ENCODE data around the gene PANK2. TPM values are rescaled to one million over a fixed set of nuclear protein-coding genes. Genes with fewer than 3 reads are reported as not detected.
A peak's percentile ranks its signal among the peaks of the same experiment; 100 is the strongest.
"Not testable (repeated sequence)": the region's sequence is repeated elsewhere in the genome, so short reads cannot be mapped to it uniquely, and the experiment has no call there.

The PANK2 gene
- total RNA-seq, 5 donors from 2014 or later (not counting 1 experiment from before 2014, with no cell fraction given), result 45.0 to 67.0 (median 63.6) TPM

DNA sequence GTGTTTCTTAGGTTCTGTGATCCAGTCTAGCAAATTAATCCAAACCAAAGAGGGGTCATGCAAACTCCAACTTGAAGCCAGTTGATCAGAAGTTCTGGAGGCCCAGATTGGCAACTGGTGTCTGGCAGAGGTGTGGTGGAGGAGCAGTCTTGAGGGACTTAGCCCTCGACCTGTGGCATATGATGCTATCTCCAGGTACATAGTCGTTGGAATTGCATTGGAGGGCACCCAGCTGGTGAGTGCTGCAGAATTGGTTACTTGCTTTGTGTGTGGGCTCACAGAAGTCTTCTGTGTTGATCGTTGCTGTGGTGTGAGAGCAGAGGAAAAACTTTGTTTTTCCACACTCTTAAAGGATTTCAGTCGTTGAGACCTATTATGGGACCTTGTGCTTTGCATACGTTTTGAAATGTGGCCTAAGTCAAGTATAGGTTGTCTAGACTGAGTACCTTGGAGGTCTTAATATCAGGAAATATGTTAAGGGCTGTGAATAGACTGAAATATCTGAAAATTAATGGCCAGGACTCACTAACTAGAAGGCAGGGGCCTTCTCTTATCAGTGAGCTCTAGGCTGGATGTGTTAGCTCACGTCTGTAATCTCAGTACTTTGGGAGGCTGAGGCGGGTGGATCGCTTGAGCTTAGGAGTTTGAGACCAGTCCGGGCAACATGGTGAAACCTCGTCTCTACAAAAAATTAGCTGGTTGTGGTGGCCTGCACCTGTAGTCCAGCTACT lies 7.8 kb downstream of the PANK2 start:
- Mint-ChIP-seq H3K4me1 (peaks cover 82 to 90% (median 84%) of the 10 kb centered on the region in 3 donors), H3K27ac (peak overlapping the region; percentile 73 to 83), H3K9me3 (no peaks in the 10 kb centered on the region), H3K27me3 (no peaks in the 10 kb centered on the region), H3K36me3 (peaks cover 14% of the 10 kb centered on the region), H3K4me3 (peak overlapping the region; percentile 45 to 49 (median 47))
- ATAC-seq (replicated peaks in 1 of 4) (no peak), DNase-seq (no peak)
- Histone ChIP-seq H3K4me1 (ENCODE audit: control insufficient read depth in 1 of 2, extremely low read depth in 1 of 2, insufficient read depth in 2 of 2, low read length in 2 of 2) (peaks cover 7 to 74% of the 10 kb centered on the region in 2 experiments), H3K4me3 (ENCODE audit: control insufficient read depth in 1 of 2, extremely low read depth in 1 of 2, low read length in 1 of 2) (no peak overlapping the region), H3K9me3 (no peaks in the 10 kb centered on the region), H3K27ac (ENCODE audit: low read length) (peak overlapping the region; percentile 31), H3K27me3 (replicated peaks in 1 of 2; ENCODE audit: control insufficient read depth in 2 of 2, extremely low read depth in 1 of 2, insufficient read depth in 2 of 2, low read length in 1 of 2) (no peaks in the 10 kb centered on the region), H3K36me3 (ENCODE audit: control insufficient read depth in 2 of 2, extremely low read depth in 1 of 2, insufficient read depth in 1 of 2, low read length in 1 of 2) (peaks cover 0 to 3% of the 10 kb centered on the region in 2 donors)
- ChIA-PET POLR2A (interaction anchor here in 1 of 2 donors (0.6 kb wide), 1 partner anchor 17 kb away, joined by 4 read pairs; no protein-coding TSS in a partner anchor), CTCF (no interaction called here)
- WGBS (ENCODE audit: insufficient coverage), result 71% methylated on average over 5 of the region's 10 CpGs

DNA sequence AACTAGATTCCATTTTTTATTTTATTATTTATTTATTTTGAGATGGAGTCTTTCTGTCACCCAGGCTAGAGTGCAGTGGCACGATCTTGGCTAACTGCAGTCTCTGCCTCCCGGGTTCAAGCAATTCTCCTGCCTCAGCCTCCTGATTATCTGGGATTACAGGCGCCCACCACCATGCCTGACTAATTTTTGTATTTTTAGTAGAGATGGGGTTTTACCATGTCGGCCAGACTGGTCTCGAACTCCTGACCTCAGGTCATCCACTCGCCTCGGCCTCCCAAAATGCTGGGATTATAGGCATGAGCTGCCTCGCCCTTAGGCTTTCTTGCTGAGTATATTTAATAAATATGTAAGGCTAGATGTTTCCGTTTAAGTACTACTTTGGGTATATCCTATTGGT lies 9.0 kb downstream of the PANK2 start:
- WGBS (ENCODE audit: insufficient coverage), result no CpG with 5 or more reads among the region's 9 CpGs
- H3K36me3 Mint-ChIP-seq; H3K36me3 ChIP-seq (ENCODE audit: control insufficient read depth in 2 of 2, extremely low read depth in 1 of 2, insufficient read depth in 1 of 2, low read length in 1 of 2); H3K9me3 ChIP-seq; H3K27me3 ChIP-seq (replicated peaks in 1 of 2; ENCODE audit: control insufficient read depth in 2 of 2, extremely low read depth in 1 of 2, insufficient read depth in 2 of 2, low read length in 1 of 2); H3K4me3 Mint-ChIP-seq; H3K27me3 Mint-ChIP-seq; POLR2A ChIA-PET; H3K4me3 ChIP-seq (ENCODE audit: control insufficient read depth in 1 of 2, extremely low read depth in 1 of 2, low read length in 1 of 2); H3K9me3 Mint-ChIP-seq; ATAC-seq (replicated peaks in 1 of 4); DNase-seq: not testable (repeated sequence)
- Mint-ChIP-seq H3K27ac (peak overlapping the region in 1 of 2 donors; percentile 39), H3K4me1 (peaks cover 79 to 90% (median 81%) of the 10 kb centered on the region in 3 donors)
- Histone ChIP-seq H3K4me1 (ENCODE audit: control insufficient read depth in 1 of 2, extremely low read depth in 1 of 2, insufficient read depth in 2 of 2, low read length in 2 of 2) (peaks cover 7 to 70% of the 10 kb centered on the region in 2 experiments), H3K27ac (ENCODE audit: low read length) (peak overlapping the region; percentile 31)
- CTCF ChIA-PET, result interaction anchor here (0.6 kb wide), 2 partner anchors 14 to 99 kb away, joined by 3 to 8 read pairs; no protein-coding TSS in a partner anchor

DNA sequence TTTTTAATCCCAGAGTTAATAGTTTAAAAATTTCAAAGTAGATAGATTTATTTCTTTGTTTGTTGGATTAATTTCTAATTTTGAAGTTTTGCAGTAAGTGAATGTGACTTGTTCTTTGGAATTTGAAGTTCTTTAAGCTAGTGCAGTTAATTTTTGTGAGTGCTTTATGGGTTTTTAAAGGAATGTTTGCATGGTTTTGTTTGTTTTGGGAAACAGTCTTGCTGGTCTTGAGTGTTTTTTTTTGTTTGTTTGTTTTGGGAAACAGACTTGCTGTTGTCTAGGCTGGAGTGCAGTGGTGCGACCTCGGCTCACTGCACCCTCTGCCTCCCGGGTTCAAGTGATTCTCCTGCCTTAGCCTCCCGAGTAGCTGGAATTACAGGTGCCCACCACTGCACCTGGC lies 9.5 kb downstream of the PANK2 start:
- DNase-seq (no peak), ATAC-seq (replicated peaks in 1 of 4) (no peak)
- H3K27me3 Mint-ChIP-seq, result no peaks in the 10 kb centered on the region
- H3K9me3 Mint-ChIP-seq, result no peaks in the 10 kb centered on the region
- H3K27ac Mint-ChIP-seq, result peak overlapping the region in 1 of 2 donors; percentile 39
- Histone ChIP-seq H3K36me3 (ENCODE audit: control insufficient read depth in 2 of 2, extremely low read depth in 1 of 2, insufficient read depth in 1 of 2, low read length in 1 of 2) (peaks cover 0 to 3% of the 10 kb centered on the region in 2 donors), H3K9me3 (no peaks in the 10 kb centered on the region), H3K27me3 (replicated peaks in 1 of 2; ENCODE audit: control insufficient read depth in 2 of 2, extremely low read depth in 1 of 2, insufficient read depth in 2 of 2, low read length in 1 of 2) (no peaks in the 10 kb centered on the region), H3K4me1 (ENCODE audit: control insufficient read depth in 1 of 2, extremely low read depth in 1 of 2, insufficient read depth in 2 of 2, low read length in 2 of 2) (peaks cover 7 to 70% of the 10 kb centered on the region in 2 experiments), H3K4me3 (ENCODE audit: control insufficient read depth in 1 of 2, extremely low read depth in 1 of 2, low read length in 1 of 2) (no peak overlapping the region), H3K27ac (ENCODE audit: low read length) (no peak overlapping the region)
- H3K36me3 Mint-ChIP-seq, result peaks cover 8% of the 10 kb centered on the region
- H3K4me3 Mint-ChIP-seq, result peak overlapping the region in 1 of 3 donors; percentile 57
- H3K4me1 Mint-ChIP-seq, result peaks cover 77 to 87% (median 77%) of the 10 kb centered on the region in 3 donors
- ChIA-PET POLR2A (interaction anchor here in 1 of 2 donors (0.5 kb wide), 1 partner anchor 19 kb away, joined by 6 read pairs; no protein-coding TSS in a partner anchor), CTCF (interaction anchor here (0.6 kb wide), 2 partner anchors 14 to 822 kb away, joined by 3 to 8 read pairs; no protein-coding TSS in a partner anchor)
- no CpG with 5 or more reads among the region's 4 CpGs for WGBS (ENCODE audit: insufficient coverage)

DNA sequence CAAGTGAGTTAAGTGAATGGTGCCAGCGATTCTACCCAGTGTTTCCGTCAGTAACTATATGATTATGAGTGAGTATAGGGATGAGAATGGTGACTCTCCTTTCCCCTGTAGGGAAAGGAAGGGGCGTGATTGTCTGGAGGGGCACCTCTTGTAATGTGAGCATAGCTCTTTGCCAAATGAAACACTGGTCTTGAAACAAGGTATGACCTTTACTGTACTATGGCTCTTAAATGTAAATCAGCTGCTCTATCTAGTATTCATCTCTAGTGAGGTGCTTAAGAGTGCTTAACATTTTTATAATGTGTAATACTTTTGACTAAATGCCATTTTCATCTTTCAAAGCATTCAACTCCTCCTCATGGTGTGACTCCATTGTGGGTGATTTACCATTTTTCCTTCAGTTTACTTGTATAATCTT lies 11.0 kb downstream of the PANK2 start:
- H3K4me3 Mint-ChIP-seq, result peak overlapping the region; percentile 34 to 57 (median 47)
- no peak overlapping the region for H3K4me3 ChIP-seq (ENCODE audit: control insufficient read depth in 1 of 2, extremely low read depth in 1 of 2, low read length in 1 of 2)
- peaks cover 7 to 67% of the 10 kb centered on the region in 2 experiments for H3K4me1 ChIP-seq (ENCODE audit: control insufficient read depth in 1 of 2, extremely low read depth in 1 of 2, insufficient read depth in 2 of 2, low read length in 2 of 2)
- H3K9me3 ChIP-seq, result no peaks in the 10 kb centered on the region
- no peaks in the 10 kb centered on the region for H3K9me3 Mint-ChIP-seq
- 58% methylated on average over 2 of the region's 3 CpGs for WGBS (ENCODE audit: insufficient coverage)
- no peaks in the 10 kb centered on the region for H3K27me3 Mint-ChIP-seq
- no peaks in the 10 kb centered on the region for H3K27me3 ChIP-seq (replicated peaks in 1 of 2; ENCODE audit: control insufficient read depth in 2 of 2, extremely low read depth in 1 of 2, insufficient read depth in 2 of 2, low read length in 1 of 2)
- H3K27ac Mint-ChIP-seq, result peak overlapping the region; percentile 29 to 78
- H3K4me1 Mint-ChIP-seq, result peaks cover 83 to 93% (median 84%) of the 10 kb centered on the region in 3 donors
- no peak for DNase-seq
- peak in 2 of 4 experiments; percentile 26 to 40 for ATAC-seq (replicated peaks in 1 of 4)
- CTCF ChIA-PET, result interaction anchor here in 1 of 2 donors (0.8 kb wide), 1 partner anchor 46 kb away, joined by 3 read pairs; no protein-coding TSS in a partner anchor
- H3K27ac ChIP-seq (ENCODE audit: low read length), result peak overlapping the region; percentile 18
- POLR2A ChIA-PET, result no interaction called here
- H3K36me3 ChIP-seq (ENCODE audit: control insufficient read depth in 2 of 2, extremely low read depth in 1 of 2, insufficient read depth in 1 of 2, low read length in 1 of 2), result peaks cover 0 to 3% of the 10 kb centered on the region in 2 donors
- H3K36me3 Mint-ChIP-seq, result peaks cover 5% of the 10 kb centered on the region

DNA sequence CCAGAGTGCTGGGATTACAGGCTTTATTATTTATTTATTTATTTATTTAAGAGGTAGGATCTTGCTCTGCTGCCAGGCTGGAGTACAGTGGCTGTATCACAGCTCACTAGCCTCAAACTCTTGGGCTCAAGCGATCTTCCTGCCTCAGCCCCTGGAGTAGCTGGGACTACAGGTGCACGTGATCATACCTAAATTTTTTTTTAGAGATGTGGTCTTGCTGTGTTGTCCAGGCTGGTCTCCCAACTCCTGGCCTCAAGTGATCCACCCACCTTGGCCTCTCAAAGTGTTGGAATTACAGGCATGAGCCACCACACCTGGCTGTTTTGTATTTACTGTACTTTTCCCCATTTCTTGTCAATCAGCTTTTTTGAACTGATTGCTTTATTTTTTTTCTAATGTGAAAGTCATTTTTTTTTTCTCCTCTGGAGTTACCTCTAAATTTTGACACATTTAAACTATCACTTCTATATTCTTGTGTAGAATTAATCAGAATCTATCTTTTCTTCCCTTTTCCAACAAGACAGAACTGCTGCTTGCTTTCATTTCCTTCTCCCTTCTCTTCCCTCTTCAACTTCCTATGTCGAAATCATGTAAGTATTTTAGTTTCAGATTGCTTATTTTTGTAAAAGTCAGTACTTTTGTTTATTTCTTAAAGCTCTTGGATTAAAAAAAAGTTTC lies 12.0 kb downstream of the PANK2 start:
- ChIA-PET CTCF (interaction anchor here in 1 of 2 donors (0.7 to 1.2 kb wide), 3 partner anchors 10 to 46 kb away, joined by 3 to 4 read pairs (median 4); no protein-coding TSS in a partner anchor), POLR2A (interaction anchor here in 1 of 2 donors (0.7 kb wide), 1 partner anchor 107 kb away, joined by 3 read pairs; no protein-coding TSS in a partner anchor)
- Mint-ChIP-seq H3K27me3 (no peaks in the 10 kb centered on the region), H3K9me3 (no peaks in the 10 kb centered on the region), H3K4me3 (peak overlapping the region; percentile 22 to 60 (median 54)), H3K4me1 (peaks cover 78 to 90% (median 82%) of the 10 kb centered on the region in 3 donors), H3K27ac (peak overlapping the region; percentile 75 to 82), H3K36me3 (peaks cover 5% of the 10 kb centered on the region)
- no peaks in the 10 kb centered on the region for H3K27me3 ChIP-seq (replicated peaks in 1 of 2; ENCODE audit: control insufficient read depth in 2 of 2, extremely low read depth in 1 of 2, insufficient read depth in 2 of 2, low read length in 1 of 2)
- peak overlapping the region; percentile 0 for H3K27ac ChIP-seq (ENCODE audit: low read length)
- H3K9me3 ChIP-seq, result no peaks in the 10 kb centered on the region
- H3K4me1 ChIP-seq (ENCODE audit: control insufficient read depth in 1 of 2, extremely low read depth in 1 of 2, insufficient read depth in 2 of 2, low read length in 2 of 2), result peaks cover 5 to 65% of the 10 kb centered on the region in 2 experiments
- ATAC-seq (replicated peaks in 1 of 4), result no peak
- H3K36me3 ChIP-seq (ENCODE audit: control insufficient read depth in 2 of 2, extremely low read depth in 1 of 2, insufficient read depth in 1 of 2, low read length in 1 of 2), result peaks cover 0 to 3% of the 10 kb centered on the region in 2 donors
- WGBS (ENCODE audit: insufficient coverage), result no CpG with 5 or more reads among the region's 3 CpGs
- no peak overlapping the region for H3K4me3 ChIP-seq (ENCODE audit: control insufficient read depth in 1 of 2, extremely low read depth in 1 of 2, low read length in 1 of 2)
- DNase-seq, result no peak

Measured in T-cell (primary cell).